HK-2 (cell line): ENCODE measurements around the gene NOP56.
"Not testable (repeated sequence)": the region's sequence is repeated elsewhere in the genome, so short reads cannot be mapped to it uniquely, and the experiment has no call there.

Experiments
- DNase-seq: peaks from one replicate; pipeline ENCODE4 v3.0.0-alpha.2; 2018; ENCODE audit not compliant: unreplicated experiment

The NOP56 gene

GRCh38 chr20:2687514-2687913 lies 35.1 kb downstream of the NOP56 start:
- DNase-seq, result no peak

GRCh38 chr20:2688041-2688591 lies 35.7 kb downstream of the NOP56 start:
- DNase-seq, result peak; percentile 73

DNA sequence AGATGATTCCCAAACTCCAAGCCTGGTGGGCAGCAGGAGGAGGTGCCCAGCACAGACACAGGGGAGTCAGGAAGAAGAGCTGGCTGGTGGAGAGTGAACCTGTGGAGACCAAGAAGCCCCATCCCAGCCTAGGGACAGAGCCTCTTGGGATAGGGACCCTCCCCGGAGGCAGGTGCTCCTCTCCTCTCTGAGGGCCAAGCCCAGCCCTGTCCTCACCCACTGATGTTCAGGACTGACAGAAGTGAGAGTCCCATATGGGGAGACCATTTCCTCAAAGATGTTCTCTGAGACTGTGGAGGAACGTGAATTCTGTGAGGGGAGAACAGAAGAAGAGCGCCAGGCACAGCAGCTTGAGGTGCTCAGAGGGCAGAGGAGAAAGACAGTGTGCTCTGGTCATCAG lies 37.8 kb downstream of the NOP56 start:
- DNase-seq, result no peak

- no peak for DNase-seq
These were observed 38.3 kb downstream of the NOP56 start for GRCh38 chr20:2690718-2691117.

DNA sequence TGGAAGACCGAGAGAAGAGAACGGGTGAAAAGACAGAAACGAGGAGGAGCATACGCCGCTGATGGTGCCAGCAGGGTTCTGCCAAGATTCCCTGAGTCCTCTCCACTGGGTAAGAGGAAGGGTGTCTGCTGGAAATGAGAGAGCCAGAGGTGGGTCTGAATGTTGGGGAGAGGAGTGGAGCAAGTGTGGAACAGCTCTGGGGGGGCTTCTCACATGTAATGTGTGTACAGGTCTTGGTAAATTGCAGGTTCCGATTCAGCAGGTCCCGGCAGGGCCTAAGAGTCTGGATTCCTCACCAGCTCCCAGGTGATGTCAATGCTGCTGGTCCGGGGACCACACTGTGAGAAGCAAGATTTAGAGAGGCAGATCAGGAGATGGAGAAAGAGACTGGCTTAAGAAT lies 38.7 kb downstream of the NOP56 start:
- no peak for DNase-seq

DNA sequence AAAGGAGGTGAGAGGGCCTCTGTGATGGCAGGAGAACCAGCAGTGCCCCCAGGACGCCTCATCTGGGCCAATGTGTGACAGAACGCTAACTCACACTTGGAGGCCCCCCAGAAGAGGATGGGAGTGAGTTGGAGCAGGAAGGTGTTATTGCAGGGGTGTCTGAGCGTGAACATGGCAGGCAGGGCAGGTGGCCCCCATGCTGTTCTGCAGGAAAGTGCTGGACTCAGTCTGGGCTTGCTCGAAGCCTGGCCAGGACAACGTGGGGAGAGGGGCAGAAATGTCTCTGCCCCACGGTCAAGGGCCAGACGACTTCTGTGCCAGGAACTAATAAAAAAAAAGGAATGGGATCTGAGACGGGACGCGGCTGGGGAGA lies 39.2 kb downstream of the NOP56 start:
- DNase-seq, result no peak

- DNase-seq, result peak; percentile 62
These were observed 39.8 kb downstream of the NOP56 start, which contains the start of gene EBF4 for GRCh38 chr20:2692036-2692885. EBF4 (plus strand) TSS chr20:2692780; CDS start chr20:2693646, 866 bp downstream.

DNA sequence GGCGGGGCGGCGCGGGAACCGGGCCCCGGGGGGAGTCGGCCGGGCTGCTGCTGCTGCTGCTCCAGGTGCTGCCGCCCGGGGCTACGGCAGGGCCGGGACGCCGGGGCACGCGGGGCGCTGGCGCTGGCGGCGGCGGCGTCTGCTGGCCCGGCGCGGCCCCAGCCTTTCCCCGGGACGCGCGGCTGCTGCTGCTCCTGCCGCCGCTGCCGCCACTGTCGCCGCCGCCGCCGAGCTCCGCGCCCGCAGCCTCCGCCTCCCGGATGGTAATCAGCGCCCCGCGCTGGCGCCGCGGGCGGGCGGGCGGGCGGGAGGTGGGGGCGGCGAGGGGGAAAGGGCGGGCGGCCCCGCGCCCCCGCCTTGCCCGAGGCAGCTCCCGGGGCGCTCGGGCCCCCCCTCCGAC lies 40.5 kb downstream of the NOP56 start:
- DNase-seq, result no peak

DNA sequence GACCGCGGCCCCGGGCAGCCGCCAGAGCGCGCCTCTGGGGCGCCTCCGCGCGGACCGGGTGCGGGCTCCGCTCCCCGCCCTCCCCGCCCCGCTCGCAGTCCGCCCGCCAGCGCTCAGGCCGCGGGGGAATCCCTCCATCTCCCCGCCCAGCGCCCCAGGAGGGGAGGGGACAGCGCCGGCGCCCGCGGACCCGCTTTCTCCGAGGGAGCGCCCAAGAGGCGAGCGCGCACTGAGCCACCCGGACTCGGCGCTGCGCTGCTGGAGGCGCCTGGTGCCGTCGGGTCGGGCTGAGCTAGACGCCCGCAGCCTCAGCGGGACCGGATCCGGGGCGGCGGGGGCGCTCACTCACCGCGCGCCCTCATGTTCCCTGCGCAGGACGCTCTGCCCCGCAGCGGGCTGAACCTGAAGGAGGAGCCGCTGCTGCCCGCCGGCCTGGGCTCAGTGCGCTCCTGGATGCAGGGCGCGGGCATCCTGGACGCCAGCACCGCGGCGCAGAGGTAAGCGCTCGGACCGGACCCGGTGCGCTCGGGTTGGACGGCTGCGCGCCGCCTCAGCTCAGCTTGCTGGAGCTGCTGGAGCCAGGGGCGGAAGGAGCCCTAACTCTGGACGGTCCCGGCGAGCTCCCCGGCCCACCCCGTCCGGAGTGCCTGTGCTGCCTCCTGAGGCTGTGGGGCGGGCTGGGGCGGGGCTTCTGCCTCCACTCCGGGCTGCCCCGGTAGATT lies 41.0 kb downstream of the NOP56 start:
- peak; percentile 30 for DNase-seq

DNA sequence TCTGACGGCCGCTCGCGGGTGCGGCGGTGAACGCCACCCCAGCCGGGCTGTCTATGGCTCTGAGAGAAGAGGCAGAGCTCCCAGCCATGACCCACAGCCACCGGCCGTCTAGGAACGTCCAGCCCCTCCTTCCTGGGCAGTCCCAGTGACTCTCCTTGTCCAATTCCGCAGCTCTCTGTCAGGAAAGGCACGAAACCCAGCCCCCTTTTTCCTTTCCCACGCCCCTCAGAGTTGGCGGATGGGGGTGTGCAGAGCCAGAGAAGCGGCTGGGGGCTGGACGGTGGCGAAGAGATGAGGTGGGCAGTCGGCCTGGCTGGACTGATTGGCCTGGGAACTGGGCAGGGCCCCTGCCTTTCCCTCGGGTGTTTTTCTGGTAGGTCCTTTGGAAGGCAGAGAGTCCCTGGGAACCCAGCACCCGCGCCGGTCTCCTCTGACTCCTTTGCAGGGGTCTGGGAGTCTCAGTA lies 41.6 kb downstream of the NOP56 start:
- DNase-seq, result no peak

DNA sequence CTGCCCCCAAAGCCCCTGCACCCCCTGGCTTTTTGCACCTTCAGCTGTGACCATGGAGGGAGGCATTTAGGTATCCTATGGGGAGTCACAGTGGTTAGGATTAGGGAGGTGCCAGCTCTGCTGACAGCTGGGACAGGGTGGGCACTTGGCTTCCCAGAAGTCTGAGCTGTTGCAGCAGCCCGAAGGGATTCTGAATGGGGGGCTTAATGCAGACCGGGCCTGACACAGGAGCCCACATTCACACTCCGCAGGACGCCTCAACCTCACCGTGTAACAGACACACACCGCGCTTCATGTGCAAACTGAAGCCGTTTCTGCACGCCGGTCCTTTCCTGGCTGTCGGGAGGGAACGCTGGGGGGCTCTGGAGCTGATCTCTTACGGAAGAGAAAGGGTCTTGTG lies 42.1 kb downstream of the NOP56 start:
- no peak for DNase-seq

DNA sequence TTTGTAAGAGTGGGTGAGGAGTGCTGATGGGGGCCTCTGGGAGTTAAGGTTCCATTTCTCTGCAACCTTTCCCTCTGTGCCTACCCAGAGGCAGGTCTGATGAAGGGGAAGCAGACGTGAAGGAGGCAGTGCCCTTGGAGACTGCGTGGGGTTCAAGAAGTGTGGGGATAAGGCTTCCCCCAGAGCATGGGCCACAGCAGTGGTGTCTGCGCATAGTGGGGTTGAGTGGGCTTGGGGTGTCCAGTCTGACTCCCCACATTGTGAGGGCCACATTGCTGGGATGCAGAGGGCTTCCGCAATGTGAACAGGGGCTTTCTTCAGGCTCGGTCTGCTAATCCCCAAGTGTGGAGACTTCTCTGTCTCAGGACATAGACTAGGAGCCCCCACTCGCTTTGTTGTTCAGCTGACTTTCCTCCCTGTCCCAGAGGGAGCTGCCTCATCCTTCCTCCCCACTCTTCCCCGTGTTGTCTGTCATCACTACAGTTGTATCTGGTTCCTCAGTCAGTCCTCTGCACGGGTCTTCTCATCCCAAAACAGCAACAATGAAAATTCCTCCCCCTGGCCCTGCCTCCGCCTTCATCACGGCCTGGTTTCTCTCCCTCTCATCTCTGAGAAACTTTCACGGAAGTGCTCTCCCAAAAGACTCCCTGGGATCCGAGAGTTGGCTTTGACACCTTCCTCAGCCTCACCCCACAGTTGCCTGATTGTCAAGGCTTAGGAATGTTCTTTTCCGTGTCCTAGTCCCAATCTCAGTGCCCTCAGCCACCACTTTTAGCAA lies 43.0 kb downstream of the NOP56 start:
- DNase-seq, result no peak

DNA sequence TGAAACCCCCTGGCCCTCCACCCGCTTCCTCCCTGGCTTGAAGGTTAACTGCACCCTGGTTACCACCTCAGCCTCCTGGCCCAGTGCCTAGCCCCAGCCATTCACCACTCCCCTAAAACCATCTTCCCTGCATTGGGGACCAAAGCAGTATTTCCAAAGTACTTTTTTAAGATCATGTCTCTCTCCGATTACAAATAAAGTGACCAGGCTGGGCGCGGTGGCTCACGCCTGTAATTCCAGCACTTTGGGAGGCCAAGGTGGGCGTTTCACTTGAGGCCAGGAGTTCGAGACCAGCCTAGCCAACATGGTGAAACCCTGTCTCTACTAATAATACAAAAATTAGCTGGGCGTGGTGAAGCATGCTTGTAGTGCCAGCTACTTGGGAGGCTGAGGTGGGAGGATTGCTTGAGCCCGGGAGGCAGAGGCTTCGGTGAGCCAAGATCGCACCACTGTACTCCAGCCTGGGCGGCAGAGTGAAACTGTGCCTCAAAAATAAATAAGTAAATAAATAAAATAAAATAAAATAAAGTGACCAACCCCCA lies 43.6 kb downstream of the NOP56 start:
- DNase-seq, result not testable (repeated sequence)

- DNase-seq, result no peak
These were observed 44.2 kb downstream of the NOP56 start for GRCh38 chr20:2696646-2697045.

DNA sequence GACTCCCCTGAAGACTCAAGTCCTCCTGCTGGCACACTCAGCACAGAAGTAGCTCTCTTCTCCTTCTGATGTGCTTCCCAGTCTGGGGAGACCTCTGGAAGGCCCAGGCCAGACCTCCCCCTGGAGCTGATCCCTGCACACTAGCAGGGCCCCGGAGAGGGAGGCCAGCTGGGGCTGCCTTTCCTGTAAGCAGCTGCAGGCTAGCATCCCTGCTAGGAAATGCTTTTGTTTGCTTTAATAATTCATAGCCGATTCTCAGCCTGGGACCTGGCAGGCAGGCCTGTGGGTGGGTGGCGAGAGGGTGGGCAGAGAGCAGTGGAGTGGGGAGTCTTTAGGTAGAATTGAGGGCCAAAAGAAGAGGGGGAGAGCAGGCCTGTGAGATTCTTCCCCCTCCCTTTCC lies 45.3 kb downstream of the NOP56 start:
- no peak for DNase-seq

DNA sequence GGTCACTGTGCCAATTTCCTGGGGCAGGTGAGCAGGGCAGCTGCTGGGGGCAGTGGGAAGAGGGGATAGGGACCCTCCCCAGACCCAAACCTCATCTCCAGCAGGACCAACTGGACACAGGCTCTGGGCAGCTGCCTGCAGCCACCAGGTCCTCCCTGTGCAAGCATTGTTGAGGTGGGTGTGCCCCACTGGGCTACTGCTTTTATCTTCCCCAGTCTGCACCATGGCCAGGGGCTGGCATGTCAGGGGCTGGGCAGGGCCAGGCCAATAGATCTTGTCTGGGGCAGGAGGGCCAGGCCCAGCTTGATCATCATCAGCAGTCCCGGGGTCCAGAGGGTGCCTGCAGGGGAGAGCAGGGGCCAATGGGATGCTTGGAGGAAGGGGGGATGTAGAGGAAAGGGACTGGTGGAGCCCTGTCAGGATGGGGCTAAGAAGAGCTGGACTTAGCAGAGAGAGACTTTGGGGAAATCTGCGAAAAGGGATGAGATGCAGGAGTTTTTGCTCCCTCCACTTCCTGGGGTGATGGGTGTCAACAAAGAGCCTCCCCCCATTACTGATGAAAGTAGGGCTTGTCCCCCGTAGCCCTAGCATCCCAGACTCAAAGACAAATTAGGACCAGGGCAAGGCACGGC lies 45.9 kb downstream of the NOP56 start:
- no peak for DNase-seq

DNA sequence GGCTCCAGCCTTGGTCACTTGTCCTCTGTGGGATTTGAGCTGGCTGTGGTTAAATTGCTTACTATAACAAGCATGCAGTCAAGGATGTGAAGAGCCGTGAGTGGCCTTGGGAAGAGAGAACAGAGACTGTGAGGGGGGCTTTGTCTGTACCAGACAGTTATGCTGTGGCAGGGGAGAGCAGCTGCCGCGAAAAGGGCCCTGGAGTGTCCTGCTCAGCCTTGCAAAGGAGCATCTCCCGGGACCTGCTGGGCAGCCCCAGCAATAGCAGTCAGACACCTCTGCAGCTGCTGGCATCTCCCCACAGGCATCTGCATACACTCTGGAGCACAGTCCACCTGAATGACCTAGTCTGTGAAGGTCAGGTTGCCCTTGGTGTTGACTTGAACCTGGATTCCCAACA lies 46.5 kb downstream of the NOP56 start:
- DNase-seq, result no peak

DNA sequence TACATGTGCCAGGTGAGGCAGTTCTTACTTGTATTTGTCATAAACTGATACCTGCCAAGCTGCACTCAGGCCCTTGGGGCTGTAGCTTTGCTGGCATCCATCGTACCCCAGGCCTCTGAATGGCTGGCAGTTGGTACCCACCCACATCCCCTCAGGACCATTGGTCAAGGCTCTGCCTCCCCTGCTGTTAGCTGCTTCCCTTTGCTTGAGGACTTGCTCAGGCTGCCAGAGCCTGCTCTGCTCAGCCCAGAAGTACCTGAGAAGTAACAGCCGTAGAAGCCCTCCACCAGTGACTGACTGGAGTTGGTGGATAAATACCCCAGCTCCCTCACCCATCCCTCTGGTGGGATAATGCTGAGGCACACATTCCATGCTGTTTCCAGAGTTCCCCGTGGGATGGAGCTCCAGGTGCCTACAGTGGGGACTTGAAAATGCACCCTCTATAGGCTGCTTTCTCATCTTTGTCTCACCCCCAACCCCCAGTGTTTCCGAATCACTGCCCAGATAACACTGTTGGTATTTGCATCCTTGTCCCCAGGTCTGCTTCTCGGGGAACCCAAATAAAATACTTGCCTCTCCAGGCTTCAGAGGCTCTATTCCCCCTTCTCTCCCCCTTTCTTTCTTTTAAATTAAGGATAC lies 47.5 kb downstream of the NOP56 start:
- DNase-seq, result no peak

DNA sequence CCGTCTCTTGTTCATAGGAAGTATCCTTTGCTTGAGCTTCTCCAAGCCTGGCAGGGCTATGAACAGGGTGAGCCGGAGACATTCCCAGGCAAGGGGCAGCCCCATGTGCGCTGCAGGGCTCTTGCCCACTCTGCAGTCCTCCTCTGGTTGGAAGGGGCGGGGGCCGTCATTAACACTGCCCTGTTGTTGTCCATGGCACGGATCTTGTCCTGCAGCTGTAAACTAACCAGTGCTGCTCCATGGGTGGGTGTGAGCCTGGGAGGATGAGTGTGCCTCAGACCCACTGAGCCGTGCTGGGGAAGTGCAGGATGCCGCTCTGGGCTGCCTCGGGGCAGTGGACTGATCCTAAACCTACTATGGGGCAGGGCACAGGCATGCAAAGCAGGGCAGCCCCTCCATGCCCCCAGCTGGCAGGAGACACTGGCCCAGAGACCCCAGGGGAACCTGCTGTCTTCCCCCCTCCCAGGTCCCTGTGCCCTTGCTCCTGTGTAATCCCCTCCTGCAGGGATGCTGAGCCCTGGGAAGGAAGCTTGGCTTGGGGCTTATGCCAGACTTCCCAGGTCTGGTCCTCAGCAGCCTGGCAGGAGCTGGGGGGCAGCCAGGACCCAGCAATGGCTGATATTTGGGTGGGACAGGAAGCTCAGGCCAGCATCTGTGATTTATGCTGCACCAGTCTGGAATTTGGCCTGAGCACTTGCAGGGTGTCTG lies 48.6 kb downstream of the NOP56 start:
- no peak for DNase-seq

DNA sequence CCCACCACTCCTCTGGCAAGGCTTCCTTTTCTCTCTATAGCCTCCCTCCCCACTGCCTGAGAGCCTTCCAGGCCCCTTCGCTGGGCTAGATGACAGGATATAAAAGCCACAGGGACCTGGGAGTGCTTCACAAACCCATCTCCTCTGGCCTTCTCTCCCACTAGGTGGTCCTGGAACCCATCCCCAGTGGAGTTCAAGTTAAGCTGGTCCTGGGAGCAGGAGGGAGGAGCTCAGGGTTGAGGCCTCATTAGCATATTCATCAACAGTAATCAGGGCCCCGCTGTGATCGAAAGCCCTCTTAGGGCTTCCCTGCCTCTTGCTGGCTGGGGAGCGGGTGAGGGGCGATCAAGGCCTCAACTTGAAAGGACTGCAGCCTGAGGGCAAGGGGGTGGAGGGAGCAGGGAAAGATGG lies 49.2 kb downstream of the NOP56 start:
- DNase-seq, result no peak
